Measurements from ENCODE around the gene RGS11.
A peak's percentile ranks its signal among the peaks of the same experiment; 100 is the strongest.
"Not testable (repeated sequence)": the region's sequence is repeated elsewhere in the genome, so short reads cannot be mapped to it uniquely, and the experiment has no call there.

Gene RGS11

GRCh38 chr16:279531-279930 is 3.8 kb upstream of the RGS11 start:
- DNase-seq: no peak

GRCh38 chr16:278863-279366 is 3.2 kb upstream of the RGS11 start:
- peak in 1 of 2 experiments; percentile 38 for DNase-seq

GRCh38 chr16:276426-277077 is 808 bp upstream of the RGS11 start:
- no peak for DNase-seq

GRCh38 chr16:275041-275641 is 603 bp downstream of the RGS11 start:
- DNase-seq: no peak

GRCh38 chr16:273547-274421 is 2.0 kb downstream of the RGS11 start:
- no peak for DNase-seq

GRCh38 chr16:272633-273546 is 2.9 kb downstream of the RGS11 start:
- no peak for DNase-seq

GRCh38 chr16:270381-271255 is 5.1 kb downstream of the RGS11 start:
- DNase-seq: no peak

GRCh38 chr16:269061-269796 is 6.5 kb downstream of the RGS11 start:
- DNase-seq: no peak

- no peak for DNase-seq
Measured at GRCh38 chr16:268141-269053, 7.3 kb downstream of the RGS11 start.

- not testable (repeated sequence) for DNase-seq
Measured at GRCh38 chr16:267562-267961, 8.2 kb downstream of the RGS11 start.

- DNase-seq: no peak
Measured at GRCh38 chr16:266258-267164, 9.2 kb downstream of the RGS11 start.

GRCh38 chr16:265711-266110 is 10.0 kb downstream of the RGS11 start:
- no peak for DNase-seq

GRCh38 chr16:265002-265529 is 10.7 kb downstream of the RGS11 start:
- DNase-seq: no peak

GRCh38 chr16:264440-264951 is 11.2 kb downstream of the RGS11 start:
- no peak for DNase-seq

GRCh38 chr16:263944-264343 is 11.8 kb downstream of the RGS11 start:
- no peak for DNase-seq

GRCh38 chr16:263182-263774 is 12.5 kb downstream of the RGS11 start:
- DNase-seq: no peak

GRCh38 chr16:262121-262745 is 13.5 kb downstream of the RGS11 start:
- no peak for DNase-seq
